ENCODE measurements around the gene COL27A1. TPM values are rescaled to one million over a fixed set of nuclear protein-coding genes. Genes with fewer than 3 reads are reported as not detected.

Gene COL27A1
- total RNA-seq, 1 experiment from 2014 or later, result not detected

DNA sequence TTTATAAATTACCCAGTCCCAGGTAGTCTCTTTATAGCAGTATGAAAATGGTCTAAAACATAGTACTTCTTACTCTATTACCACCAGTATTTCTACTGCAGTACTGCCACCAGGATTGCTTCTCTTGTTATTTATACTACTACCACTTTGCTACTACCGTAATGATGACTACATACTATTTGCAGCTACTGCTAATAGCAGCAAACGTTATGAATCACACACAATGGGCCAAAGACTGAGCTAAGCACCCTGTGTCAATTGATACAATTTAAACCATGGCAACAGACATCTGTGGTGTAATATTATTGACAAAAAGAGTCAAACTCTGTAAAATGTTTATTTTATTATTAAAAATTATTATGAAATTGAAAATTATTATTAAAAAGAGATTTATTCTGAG is 41.0 kb upstream of the COL27A1 start:
- Histone ChIP-seq H3K4me2 (ENCODE audit: low read depth, low read length, poor library complexity, severe bottlenecking) (no peak overlapping the region), H2AFZ (ENCODE audit: low read length) (no peak overlapping the region), H3K9ac (ENCODE audit: low read length) (no peak overlapping the region), H3K4me1 (ENCODE audit: low read length) (peaks cover under 1% of the 10 kb centered on the region; the same call in 1 of the 2 replicates), H3K36me3 (ENCODE audit: insufficient read depth, low read length) (no peaks in the 10 kb centered on the region), H3K9me3 (ENCODE audit: low read length) (no peaks in the 10 kb centered on the region), H3K4me3 (ENCODE audit: low read length) (no peak overlapping the region), H3K27me3 (ENCODE audit: low read length) (no peaks in the 10 kb centered on the region), H3K27ac (ENCODE audit: low read length) (no peak overlapping the region), H4K20me1 (ENCODE audit: insufficient read depth, low read depth, low read length) (no peaks in the 10 kb centered on the region), H3K9me2 (replicated peaks; ENCODE audit: insufficient read depth, low read length) (no peaks in the 10 kb centered on the region), H3K79me2 (ENCODE audit: low read length) (no peaks in the 10 kb centered on the region)
- no peak for DNase-seq

DNA sequence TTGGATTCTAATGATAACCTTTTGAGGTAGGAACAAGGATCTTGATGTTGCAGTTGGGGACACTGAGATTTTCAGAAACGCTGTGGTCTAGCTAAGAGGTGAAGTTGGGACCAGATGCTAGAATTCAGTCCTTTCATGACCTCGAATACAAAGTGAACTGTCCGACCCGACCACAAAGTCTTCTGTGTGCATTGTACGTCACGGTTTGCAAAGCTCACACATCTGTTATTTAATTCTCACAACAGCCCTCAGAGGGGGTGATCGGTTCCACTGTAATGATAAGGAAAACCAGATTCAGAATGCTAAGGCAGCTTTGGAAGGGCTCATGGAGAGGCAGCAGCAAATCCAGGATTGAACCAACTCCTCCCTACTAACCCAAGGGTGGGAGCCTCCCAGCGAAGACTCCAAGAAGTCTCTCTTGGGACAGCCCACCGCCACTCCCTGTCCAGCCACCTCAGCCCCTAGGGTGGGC is 39.6 kb upstream of the COL27A1 start:
- no peaks in the 10 kb centered on the region for H4K20me1 ChIP-seq (ENCODE audit: insufficient read depth, low read depth, low read length)
- H3K36me3 ChIP-seq (ENCODE audit: insufficient read depth, low read length), result no peaks in the 10 kb centered on the region
- no peaks in the 10 kb centered on the region for H3K27me3 ChIP-seq (ENCODE audit: low read length)
- H3K4me1 ChIP-seq (ENCODE audit: low read length), result no peaks in the 10 kb centered on the region
- no peak overlapping the region for H3K9ac ChIP-seq (ENCODE audit: low read length)
- no peak for DNase-seq
- H2AFZ ChIP-seq (ENCODE audit: low read length), result no peak overlapping the region
- H3K27ac ChIP-seq (ENCODE audit: low read length), result no peak overlapping the region
- H3K9me2 ChIP-seq (replicated peaks; ENCODE audit: insufficient read depth, low read length), result no peaks in the 10 kb centered on the region
- H3K4me2 ChIP-seq (ENCODE audit: low read depth, low read length, poor library complexity, severe bottlenecking), result no peak overlapping the region
- no peak overlapping the region for H3K4me3 ChIP-seq (ENCODE audit: low read length)
- no peaks in the 10 kb centered on the region for H3K9me3 ChIP-seq (ENCODE audit: low read length)
- H3K79me2 ChIP-seq (ENCODE audit: low read length), result no peaks in the 10 kb centered on the region

DNA sequence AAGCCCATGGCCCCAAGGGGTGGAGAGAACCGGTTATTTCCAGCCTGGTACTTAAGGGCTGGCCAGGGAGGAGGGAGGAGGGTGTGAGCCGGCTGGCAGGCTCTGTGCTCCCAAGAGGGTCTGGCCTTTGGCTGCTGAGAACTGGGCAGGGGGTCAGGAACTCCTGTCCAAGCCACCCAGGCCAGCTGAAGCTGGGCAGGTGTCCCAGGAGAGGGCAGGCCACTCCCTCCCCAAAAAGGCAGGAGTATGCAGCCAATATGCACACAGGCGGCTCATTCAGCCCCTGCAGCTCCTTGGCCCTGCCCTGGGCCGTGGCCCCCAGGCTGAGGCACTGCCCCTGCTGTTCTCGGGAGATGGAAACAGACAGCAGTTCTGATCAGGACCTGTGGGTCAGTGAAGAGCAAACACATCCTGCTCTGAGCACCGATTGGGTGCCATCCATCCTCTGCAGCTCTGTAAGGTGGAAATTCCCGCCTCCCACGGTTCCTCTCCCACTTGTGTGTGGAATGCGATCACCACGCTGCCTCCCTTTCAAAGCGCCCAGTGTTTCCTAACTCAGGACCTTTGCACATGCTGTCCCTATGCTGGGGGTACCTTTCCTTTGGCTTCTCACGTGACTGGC is 39.1 kb upstream of the COL27A1 start:
- Histone ChIP-seq H2AFZ (ENCODE audit: low read length) (no peak overlapping the region), H3K27ac (ENCODE audit: low read length) (no peak overlapping the region), H3K9me3 (ENCODE audit: low read length) (no peaks in the 10 kb centered on the region), H3K4me2 (ENCODE audit: low read depth, low read length, poor library complexity, severe bottlenecking) (no peak overlapping the region), H3K9ac (ENCODE audit: low read length) (no peak overlapping the region), H3K27me3 (ENCODE audit: low read length) (no peaks in the 10 kb centered on the region), H4K20me1 (ENCODE audit: insufficient read depth, low read depth, low read length) (no peaks in the 10 kb centered on the region), H3K36me3 (ENCODE audit: insufficient read depth, low read length) (no peaks in the 10 kb centered on the region), H3K4me3 (ENCODE audit: low read length) (no peak overlapping the region), H3K9me2 (replicated peaks; ENCODE audit: insufficient read depth, low read length) (no peaks in the 10 kb centered on the region), H3K4me1 (ENCODE audit: low read length) (no peaks in the 10 kb centered on the region), H3K79me2 (ENCODE audit: low read length) (no peaks in the 10 kb centered on the region)
- DNase-seq, result no peak

DNA sequence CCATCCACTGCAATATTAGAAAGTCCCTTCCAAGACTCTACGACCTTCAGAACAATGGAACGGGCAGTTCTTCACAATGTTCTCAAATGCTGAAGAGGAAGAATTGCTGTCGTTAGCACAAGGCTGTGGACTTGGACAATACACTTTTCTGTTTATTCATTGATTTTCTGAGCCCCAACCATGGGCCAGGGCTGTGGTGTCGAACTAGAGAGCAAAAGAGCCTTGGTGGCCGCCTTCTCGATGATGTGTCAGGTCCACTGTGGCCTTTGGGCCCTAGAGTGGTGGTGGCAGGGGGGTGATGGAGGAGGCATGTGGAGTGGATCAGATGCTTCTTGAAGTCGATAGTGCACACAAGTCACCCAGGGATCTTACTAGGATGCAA is 37.7 kb upstream of the COL27A1 start:
- H3K9me3 ChIP-seq (ENCODE audit: low read length), result no peaks in the 10 kb centered on the region
- no peak for DNase-seq
- no peak overlapping the region for H3K27ac ChIP-seq (ENCODE audit: low read length)
- no peak overlapping the region for H3K4me2 ChIP-seq (ENCODE audit: low read depth, low read length, poor library complexity, severe bottlenecking)
- H3K9me2 ChIP-seq (replicated peaks; ENCODE audit: insufficient read depth, low read length), result no peaks in the 10 kb centered on the region
- H2AFZ ChIP-seq (ENCODE audit: low read length), result no peak overlapping the region
- H3K4me3 ChIP-seq (ENCODE audit: low read length), result no peak overlapping the region
- H4K20me1 ChIP-seq (ENCODE audit: insufficient read depth, low read depth, low read length), result no peaks in the 10 kb centered on the region
- no peaks in the 10 kb centered on the region for H3K4me1 ChIP-seq (ENCODE audit: low read length)
- no peaks in the 10 kb centered on the region for H3K79me2 ChIP-seq (ENCODE audit: low read length)
- no peak overlapping the region for H3K9ac ChIP-seq (ENCODE audit: low read length)
- H3K36me3 ChIP-seq (ENCODE audit: insufficient read depth, low read length), result no peaks in the 10 kb centered on the region
- no peaks in the 10 kb centered on the region for H3K27me3 ChIP-seq (ENCODE audit: low read length)

DNA sequence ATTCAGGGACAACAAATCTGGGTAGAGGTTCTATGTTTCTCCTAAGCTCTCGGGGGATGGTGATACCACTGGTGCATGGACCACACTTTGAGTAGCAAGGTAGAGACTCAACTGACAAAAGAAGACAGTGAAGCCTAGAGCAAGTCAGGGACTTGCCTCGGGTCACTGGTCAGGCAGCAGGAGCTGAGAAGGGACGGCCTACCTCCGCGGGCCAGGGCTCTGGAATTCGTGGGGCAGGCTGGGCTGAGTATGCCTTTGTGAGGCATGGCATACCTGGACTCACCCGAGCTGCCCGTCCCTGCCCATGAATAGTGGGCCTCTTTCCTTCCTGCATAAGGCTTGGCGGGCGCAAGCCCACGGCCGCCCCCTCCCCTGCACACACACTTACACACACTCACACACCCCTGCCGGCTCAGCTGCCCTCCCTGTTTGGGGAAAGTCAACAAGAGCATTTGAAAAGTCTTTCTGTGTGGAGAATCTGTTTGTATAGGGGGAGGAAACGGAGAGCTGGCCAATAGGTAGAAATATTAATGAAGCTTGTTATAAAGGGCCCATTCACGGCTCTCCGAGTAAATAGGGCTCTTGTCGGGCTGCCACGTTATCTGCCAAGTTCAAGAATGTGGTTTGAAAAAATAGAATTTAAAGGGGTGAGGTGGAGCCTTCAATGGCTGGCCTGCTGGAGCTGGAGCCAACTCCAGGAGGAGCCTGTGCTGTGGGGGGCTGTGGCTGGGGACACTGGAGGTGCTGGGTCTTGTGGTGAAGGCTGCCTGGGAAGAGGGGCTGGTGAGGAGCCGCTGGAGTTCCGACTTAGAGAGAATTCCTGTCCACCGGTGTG is 37.1 kb upstream of the COL27A1 start:
- Histone ChIP-seq H4K20me1 (ENCODE audit: insufficient read depth, low read depth, low read length) (no peaks in the 10 kb centered on the region), H3K9ac (ENCODE audit: low read length) (no peak overlapping the region), H3K9me3 (ENCODE audit: low read length) (no peaks in the 10 kb centered on the region), H3K27ac (ENCODE audit: low read length) (no peak overlapping the region), H3K79me2 (ENCODE audit: low read length) (no peaks in the 10 kb centered on the region), H3K4me3 (ENCODE audit: low read length) (no peak overlapping the region), H3K4me1 (ENCODE audit: low read length) (no peaks in the 10 kb centered on the region), H3K27me3 (ENCODE audit: low read length) (no peaks in the 10 kb centered on the region), H3K4me2 (ENCODE audit: low read depth, low read length, poor library complexity, severe bottlenecking) (no peak overlapping the region), H2AFZ (ENCODE audit: low read length) (no peak overlapping the region), H3K9me2 (replicated peaks; ENCODE audit: insufficient read depth, low read length) (no peaks in the 10 kb centered on the region), H3K36me3 (ENCODE audit: insufficient read depth, low read length) (no peaks in the 10 kb centered on the region)
- DNase-seq, result no peak

DNA sequence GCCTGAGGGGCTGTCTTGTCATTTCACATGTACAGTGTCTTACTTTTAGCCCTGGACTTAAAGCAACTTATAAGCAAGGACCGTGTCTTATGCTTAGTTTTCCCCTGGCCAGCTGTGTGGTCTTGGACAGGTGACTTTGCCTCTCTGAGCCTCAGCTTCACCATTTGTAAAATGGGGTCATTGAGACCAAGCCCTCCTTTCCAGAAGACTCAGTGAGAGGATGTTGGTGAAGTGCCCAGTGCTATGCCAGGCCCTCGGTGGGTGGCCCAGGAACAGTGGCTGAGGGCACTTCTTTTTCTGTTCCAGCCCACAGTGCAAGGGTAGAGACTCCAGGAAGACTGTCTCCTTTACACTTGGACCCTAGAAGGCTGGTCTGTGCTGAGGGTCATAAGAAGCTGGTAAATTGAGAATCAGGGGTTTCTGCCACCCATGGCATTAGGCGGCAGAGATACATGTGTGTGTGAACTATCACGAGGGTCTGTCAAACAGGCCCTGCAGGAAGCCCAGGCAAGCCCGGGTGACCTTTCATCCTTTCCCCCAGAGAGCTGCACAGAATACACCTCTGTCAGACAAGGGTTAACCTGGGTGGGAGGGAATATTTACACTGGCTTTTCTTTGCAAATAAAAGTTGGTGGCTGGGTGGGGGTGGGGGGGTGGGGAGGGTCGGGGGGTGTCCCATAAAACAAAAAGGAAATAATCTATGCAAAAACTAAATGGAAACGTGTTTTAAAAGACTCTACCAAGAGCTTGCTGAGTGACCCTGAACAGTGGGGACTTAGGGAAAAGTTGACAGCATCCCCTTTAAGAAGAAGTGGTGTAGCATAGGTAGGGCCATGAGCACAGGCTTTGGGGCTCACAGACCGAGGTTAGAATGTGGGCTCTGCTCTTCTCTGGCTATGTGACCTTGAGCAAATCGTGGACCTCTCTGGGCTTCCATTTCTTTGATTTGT is 35.8 kb upstream of the COL27A1 start:
- no peak overlapping the region for H3K4me2 ChIP-seq (ENCODE audit: low read depth, low read length, poor library complexity, severe bottlenecking)
- no peak overlapping the region for H3K27ac ChIP-seq (ENCODE audit: low read length)

DNA sequence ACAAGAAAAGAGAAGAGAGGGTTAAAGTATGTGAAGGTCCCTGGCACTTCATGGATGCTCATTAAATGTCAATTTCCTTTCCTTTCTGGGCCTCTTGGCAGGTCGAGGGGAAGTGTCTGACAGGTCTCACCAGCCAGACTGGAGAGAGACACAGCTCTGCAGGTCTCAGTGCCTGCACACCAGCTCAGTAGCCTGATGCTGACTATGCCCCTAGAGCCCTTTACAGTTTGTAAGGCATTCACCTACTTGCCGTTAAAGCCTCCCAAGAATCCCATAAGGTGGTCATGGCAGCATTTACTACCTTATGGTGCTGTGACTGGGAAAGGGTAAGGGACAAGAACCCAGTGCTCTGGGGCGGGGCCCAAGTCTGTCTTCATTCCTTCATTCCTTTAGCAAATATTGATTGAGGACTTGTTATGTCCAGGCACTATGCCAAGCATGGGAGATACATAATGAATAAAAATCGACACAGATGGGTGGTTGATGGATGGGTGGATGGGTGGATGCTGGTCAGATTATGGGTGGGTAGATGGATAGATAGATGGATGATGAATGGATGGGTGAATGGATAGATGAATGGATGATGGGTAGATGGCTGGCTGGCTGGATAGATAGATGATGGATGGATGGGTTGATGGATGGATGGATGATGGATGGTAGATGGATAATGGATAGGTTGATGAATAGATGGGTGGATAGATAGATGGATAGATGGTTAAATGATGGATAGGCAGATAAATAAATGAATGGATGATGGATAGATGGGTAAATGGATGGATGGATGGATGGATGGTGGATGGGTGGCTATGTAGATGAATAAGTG is 34.9 kb upstream of the COL27A1 start:
- Histone ChIP-seq H3K9me2 (replicated peaks; ENCODE audit: insufficient read depth, low read length) (no peaks in the 10 kb centered on the region), H3K27ac (ENCODE audit: low read length) (no peak overlapping the region), H3K9me3 (ENCODE audit: low read length) (no peaks in the 10 kb centered on the region), H3K4me3 (ENCODE audit: low read length) (no peak overlapping the region), H3K4me1 (ENCODE audit: low read length) (no peaks in the 10 kb centered on the region), H4K20me1 (ENCODE audit: insufficient read depth, low read depth, low read length) (no peaks in the 10 kb centered on the region), H3K4me2 (ENCODE audit: low read depth, low read length, poor library complexity, severe bottlenecking) (no peak overlapping the region), H3K79me2 (ENCODE audit: low read length) (no peaks in the 10 kb centered on the region), H3K36me3 (ENCODE audit: insufficient read depth, low read length) (no peaks in the 10 kb centered on the region), H2AFZ (ENCODE audit: low read length) (no peak overlapping the region), H3K9ac (ENCODE audit: low read length) (no peak overlapping the region), H3K27me3 (ENCODE audit: low read length) (no peaks in the 10 kb centered on the region)
- DNase-seq, result no peak

More for the DNA sequence above, 35.8 kb upstream of the COL27A1 start:
- Histone ChIP-seq H3K9ac (ENCODE audit: low read length) (no peak overlapping the region), H3K4me3 (ENCODE audit: low read length) (no peak overlapping the region), H3K9me3 (ENCODE audit: low read length) (no peaks in the 10 kb centered on the region), H3K9me2 (replicated peaks; ENCODE audit: insufficient read depth, low read length) (no peaks in the 10 kb centered on the region), H3K27me3 (ENCODE audit: low read length) (no peaks in the 10 kb centered on the region), H3K36me3 (ENCODE audit: insufficient read depth, low read length) (no peaks in the 10 kb centered on the region), H2AFZ (ENCODE audit: low read length) (no peak overlapping the region), H4K20me1 (ENCODE audit: insufficient read depth, low read depth, low read length) (no peaks in the 10 kb centered on the region), H3K4me1 (ENCODE audit: low read length) (no peaks in the 10 kb centered on the region), H3K79me2 (ENCODE audit: low read length) (no peaks in the 10 kb centered on the region)
- no peak for DNase-seq

Measured in Karpas-422 (cell line).